Spleen (tissue), 7 donors: ENCODE results near the gene PSMG3.

ENCODE experiments used
- POLR2A ChIP-seq, 3 donors: fragments of 450-650 bp; IDR thresholded peaks; one replicate each; pipeline ENCODE4 v1.5.1; 2017; ENCODE audit warnings: antibody characterized with exemption in 3 of 3, mild to moderate bottlenecking in 1 of 3
- TF ChIP-seq, protein P1 (sequence below), 11 experiments: fragments of 200-600 bp in 7 of 11; fragments of 450-650 bp in 4 of 11; sonication (generic) in 4 of 11; IDR thresholded peaks in 8 of 11; conservative IDR thresholded peaks in 3 of 11; 1 replicate in 7 of 11; 2 replicates in 4 of 11; pipeline versions ENCODE4 v1.4.0 to v1.8.0; 2016 to 2021; ENCODE audit warnings: antibody characterized with exemption in 11 of 11, inconsistent platforms in 4 of 11, mild to moderate bottlenecking in 1 of 11
- donor health status: DM: no; HTN: no; CAD: no; lungs with moderate emphysema.
- donor health status: DM: no; HTN: no; CAD: no.
- donor health status: DM: no; HTN: no; CAD: no.

DNA sequence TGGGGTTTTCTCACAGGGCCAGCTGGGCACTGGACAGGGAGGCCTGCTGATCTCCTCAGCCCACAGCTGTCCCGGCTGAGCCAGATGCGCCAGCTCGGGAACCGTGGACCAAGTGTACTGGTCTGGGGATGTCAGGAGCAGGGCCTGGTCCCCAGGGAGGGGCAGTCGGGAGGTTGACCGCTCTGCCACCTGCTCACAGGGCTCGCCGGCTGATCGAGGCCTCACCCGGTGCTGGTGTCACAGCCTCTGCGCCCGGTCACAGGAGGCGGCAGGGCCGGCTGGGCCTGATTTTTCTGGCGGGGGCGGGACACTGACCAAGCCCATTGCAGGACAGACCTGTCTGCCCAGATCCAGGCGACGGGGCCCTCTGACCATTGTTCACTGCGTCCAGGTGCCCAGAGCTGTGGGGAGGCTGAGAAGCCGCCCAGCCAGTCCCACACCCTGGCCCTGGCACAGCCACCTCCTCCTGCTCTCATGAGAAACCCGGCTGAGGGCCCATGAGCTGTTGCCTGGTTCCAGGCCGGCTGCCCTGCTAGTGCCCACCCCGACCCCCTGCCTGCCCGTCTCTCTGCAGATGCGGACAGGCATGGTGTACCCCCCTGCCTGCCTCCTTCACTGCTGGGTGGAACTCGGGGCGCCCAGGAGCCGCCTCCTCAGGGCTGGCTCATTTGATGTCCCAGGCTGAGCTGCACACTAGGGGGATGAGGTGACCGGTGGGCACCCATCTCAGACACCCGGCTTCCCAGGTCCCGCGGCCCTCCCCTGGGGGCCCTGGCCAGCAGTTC, 10.8 kb downstream of the PSMG3 start:
- TF ChIP-seq, protein P1, sequence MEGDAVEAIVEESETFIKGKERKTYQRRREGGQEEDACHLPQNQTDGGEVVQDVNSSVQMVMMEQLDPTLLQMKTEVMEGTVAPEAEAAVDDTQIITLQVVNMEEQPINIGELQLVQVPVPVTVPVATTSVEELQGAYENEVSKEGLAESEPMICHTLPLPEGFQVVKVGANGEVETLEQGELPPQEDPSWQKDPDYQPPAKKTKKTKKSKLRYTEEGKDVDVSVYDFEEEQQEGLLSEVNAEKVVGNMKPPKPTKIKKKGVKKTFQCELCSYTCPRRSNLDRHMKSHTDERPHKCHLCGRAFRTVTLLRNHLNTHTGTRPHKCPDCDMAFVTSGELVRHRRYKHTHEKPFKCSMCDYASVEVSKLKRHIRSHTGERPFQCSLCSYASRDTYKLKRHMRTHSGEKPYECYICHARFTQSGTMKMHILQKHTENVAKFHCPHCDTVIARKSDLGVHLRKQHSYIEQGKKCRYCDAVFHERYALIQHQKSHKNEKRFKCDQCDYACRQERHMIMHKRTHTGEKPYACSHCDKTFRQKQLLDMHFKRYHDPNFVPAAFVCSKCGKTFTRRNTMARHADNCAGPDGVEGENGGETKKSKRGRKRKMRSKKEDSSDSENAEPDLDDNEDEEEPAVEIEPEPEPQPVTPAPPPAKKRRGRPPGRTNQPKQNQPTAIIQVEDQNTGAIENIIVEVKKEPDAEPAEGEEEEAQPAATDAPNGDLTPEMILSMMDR (IDR thresholded peaks at IDR 0.05 in 8 of 11, conservative IDR thresholded peaks at IDR 0.05 in 3 of 11) = no peak
- no peak for TF ChIP-seq POLR2A (IDR thresholded peaks at IDR 0.05)
